ENCODE measurements around the gene ARHGEF19.

DNA sequence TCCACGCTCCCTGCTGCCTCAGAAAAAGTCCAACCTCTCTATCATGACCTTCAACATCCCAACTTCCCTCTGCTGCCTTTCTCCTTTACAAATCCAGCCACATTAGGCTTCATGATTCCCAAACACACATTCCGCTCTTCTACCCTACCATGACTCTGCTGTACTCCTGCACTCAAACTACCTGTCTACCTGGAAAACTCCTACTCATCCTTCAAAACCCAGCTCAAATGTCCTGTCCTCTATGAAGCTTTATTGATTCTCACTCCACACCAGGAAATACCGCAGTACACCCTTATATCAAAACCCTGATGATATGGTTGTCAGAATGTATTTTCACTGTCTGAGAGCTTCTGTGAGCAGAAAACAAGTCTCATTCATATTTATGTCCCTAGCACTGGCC lies 8.9 kb downstream of the ARHGEF19 start:
- TF ChIP-seq CTCF (IDR thresholded peaks at IDR 0.05) (no peak), POLR2A (IDR thresholded peaks at IDR 0.05) (no peak), POLR2AphosphoS5 (IDR thresholded peaks at IDR 0.05; ENCODE audit: insufficient read depth in 1 of 2, low read depth in 1 of 2) (no peak)

Data from vagina (tissue), 2 donors.